Putamen (tissue), 1 donor: ENCODE measurements around the gene SIPA1L2.
"Not testable (repeated sequence)": the region's sequence is repeated elsewhere in the genome, so short reads cannot be mapped to it uniquely, and the experiment has no call there.

Source experiments
- DNase-seq: peaks from one replicate; pipeline ENCODE4 v3.0.0-alpha.2; 2016; ENCODE audit warnings: low spot score

The SIPA1L2 gene

GRCh38 chr1:232615306-232615800, 14.6 kb downstream of the SIPA1L2 start:
- no peak for DNase-seq

GRCh38 chr1:232614811-232615210, 15.1 kb downstream of the SIPA1L2 start:
- DNase-seq, result no peak

- DNase-seq, result no peak
Measured at GRCh38 chr1:232613752-232614381, 16.1 kb downstream of the SIPA1L2 start.

- DNase-seq, result not testable (repeated sequence)
Measured at GRCh38 chr1:232612836-232613235, 17.1 kb downstream of the SIPA1L2 start.

GRCh38 chr1:232611834-232612233, 18.1 kb downstream of the SIPA1L2 start:
- DNase-seq, result no peak

- DNase-seq, result not testable (repeated sequence)
Measured at GRCh38 chr1:232610902-232611745, 18.8 kb downstream of the SIPA1L2 start.

GRCh38 chr1:232610192-232610901, 19.6 kb downstream of the SIPA1L2 start:
- no peak for DNase-seq

GRCh38 chr1:232608427-232608826, 21.5 kb downstream of the SIPA1L2 start:
- DNase-seq, result no peak

- DNase-seq, result no peak
Measured at GRCh38 chr1:232602622-232603021, 27.3 kb downstream of the SIPA1L2 start.

GRCh38 chr1:232600424-232601258, 29.3 kb downstream of the SIPA1L2 start:
- DNase-seq, result no peak

- DNase-seq, result no peak
Measured at GRCh38 chr1:232599178-232600041, 30.5 kb downstream of the SIPA1L2 start.

GRCh38 chr1:232598837-232599177, 31.1 kb downstream of the SIPA1L2 start:
- DNase-seq, result no peak

GRCh38 chr1:232598133-232598532, 31.8 kb downstream of the SIPA1L2 start:
- DNase-seq, result no peak

GRCh38 chr1:232597721-232598120, 32.2 kb downstream of the SIPA1L2 start:
- no peak for DNase-seq

GRCh38 chr1:232596666-232597303, 33.1 kb downstream of the SIPA1L2 start:
- DNase-seq, result no peak

- DNase-seq, result no peak
Measured at GRCh38 chr1:232594768-232595698, 34.9 kb downstream of the SIPA1L2 start.

- no peak for DNase-seq
Measured at GRCh38 chr1:232593717-232594502, 36.0 kb downstream of the SIPA1L2 start.

- DNase-seq, result no peak
Measured at GRCh38 chr1:232591344-232591743, 38.6 kb downstream of the SIPA1L2 start.

GRCh38 chr1:232590744-232591082, 39.2 kb downstream of the SIPA1L2 start:
- no peak for DNase-seq
